ENCODE measurements around the gene OR6M1.

DNA sequence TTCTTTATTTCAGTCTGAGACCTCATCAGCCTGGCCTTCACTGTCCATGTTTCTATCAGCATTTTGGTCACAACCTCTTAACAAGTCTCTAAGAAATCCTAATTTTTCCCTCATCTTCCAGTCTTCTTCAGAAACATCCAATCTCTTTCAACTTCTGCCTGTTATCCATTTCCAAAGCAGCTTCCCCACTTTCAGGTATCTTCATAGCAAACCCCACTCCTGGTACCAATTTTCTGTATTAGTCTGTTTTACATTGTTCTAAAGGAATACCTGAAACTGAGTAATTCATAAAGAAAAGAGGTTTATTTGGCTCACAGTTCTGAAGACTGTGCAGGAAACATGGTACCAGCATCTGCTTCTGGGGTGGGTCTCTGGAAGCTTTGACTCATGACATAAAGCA is 43.7 kb downstream of the OR6M1 start:
- TF ChIP-seq GATA2 (IDR thresholded peaks at IDR 0.05; ENCODE audit: low read depth, low read length) (no peak), GATA3 (IDR thresholded peaks at IDR 0.05; ENCODE audit: low read depth, low read length) (no peak)

Measured in SH-SY5Y (cell line).